ENCODE results near the gene DHDH.

- no peak for TF ChIP-seq POLR2AphosphoS5 (IDR thresholded peaks at IDR 0.05; ENCODE audit: low read depth, low read length)
- TF ChIP-seq TAF1 (IDR thresholded peaks at IDR 0.05; ENCODE audit: borderline replicate concordance, insufficient read depth, low read length), result no peak
- TF ChIP-seq, protein P1, sequence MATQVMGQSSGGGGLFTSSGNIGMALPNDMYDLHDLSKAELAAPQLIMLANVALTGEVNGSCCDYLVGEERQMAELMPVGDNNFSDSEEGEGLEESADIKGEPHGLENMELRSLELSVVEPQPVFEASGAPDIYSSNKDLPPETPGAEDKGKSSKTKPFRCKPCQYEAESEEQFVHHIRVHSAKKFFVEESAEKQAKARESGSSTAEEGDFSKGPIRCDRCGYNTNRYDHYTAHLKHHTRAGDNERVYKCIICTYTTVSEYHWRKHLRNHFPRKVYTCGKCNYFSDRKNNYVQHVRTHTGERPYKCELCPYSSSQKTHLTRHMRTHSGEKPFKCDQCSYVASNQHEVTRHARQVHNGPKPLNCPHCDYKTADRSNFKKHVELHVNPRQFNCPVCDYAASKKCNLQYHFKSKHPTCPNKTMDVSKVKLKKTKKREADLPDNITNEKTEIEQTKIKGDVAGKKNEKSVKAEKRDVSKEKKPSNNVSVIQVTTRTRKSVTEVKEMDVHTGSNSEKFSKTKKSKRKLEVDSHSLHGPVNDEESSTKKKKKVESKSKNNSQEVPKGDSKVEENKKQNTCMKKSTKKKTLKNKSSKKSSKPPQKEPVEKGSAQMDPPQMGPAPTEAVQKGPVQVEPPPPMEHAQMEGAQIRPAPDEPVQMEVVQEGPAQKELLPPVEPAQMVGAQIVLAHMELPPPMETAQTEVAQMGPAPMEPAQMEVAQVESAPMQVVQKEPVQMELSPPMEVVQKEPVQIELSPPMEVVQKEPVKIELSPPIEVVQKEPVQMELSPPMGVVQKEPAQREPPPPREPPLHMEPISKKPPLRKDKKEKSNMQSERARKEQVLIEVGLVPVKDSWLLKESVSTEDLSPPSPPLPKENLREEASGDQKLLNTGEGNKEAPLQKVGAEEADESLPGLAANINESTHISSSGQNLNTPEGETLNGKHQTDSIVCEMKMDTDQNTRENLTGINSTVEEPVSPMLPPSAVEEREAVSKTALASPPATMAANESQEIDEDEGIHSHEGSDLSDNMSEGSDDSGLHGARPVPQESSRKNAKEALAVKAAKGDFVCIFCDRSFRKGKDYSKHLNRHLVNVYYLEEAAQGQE (IDR thresholded peaks at IDR 0.05; ENCODE audit: insufficient read depth in 1 of 2, low read depth in 2 of 2, low read length in 2 of 2), result no peak
- TF ChIP-seq SIN3A (IDR thresholded peaks at IDR 0.05; ENCODE audit: borderline replicate concordance, insufficient read depth, low read length), result no peak
Measured at GRCh38 chr19:48945415-48945814, 11.9 kb downstream of the DHDH start.
